NT2/D1 (cell line): ENCODE data around the gene NUTF2.

Experiments used
- SUZ12 ChIP-seq: IDR thresholded peaks from 2 replicates; pipeline ENCODE4 v1.6.1; 2011; ENCODE audit not compliant: insufficient read length, insufficient read depth; ENCODE audit errors: extremely low read depth
- YY1 ChIP-seq: IDR thresholded peaks from 2 replicates; pipeline ENCODE4 v1.6.1; 2011; ENCODE audit not compliant: insufficient read length, insufficient read depth
- ZNF274 ChIP-seq: IDR thresholded peaks from 2 replicates; pipeline ENCODE4 v1.6.1; 2011; ENCODE audit warnings: mild to moderate bottlenecking, low read depth, low read length

DNA sequence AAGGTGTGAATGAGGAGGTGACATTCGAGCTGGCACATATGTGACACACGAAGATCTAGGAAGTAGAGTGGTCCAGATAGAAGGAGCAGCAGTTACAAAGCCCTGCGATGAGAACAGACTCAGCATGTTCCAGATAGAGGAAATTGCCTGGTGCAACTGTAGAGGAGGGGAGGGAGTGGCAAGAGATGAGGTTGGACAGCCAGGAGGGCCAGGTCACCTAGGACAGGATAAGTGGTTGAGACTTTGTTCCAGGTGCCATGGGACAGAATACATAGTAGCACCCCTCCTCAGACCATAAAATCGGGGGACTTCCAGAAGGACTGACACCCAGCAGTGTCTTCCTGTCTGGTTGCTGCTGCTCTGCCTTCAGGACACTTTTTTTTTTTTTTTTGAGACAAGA, 11.8 kb downstream of the NUTF2 start:
- TF ChIP-seq YY1 (no peak), ZNF274 (no peak), SUZ12 (no peak)
